ENCODE data around the gene THEMIS. TPM values are rescaled to one million over a fixed set of nuclear protein-coding genes. Genes with fewer than 3 reads are reported as not detected.

Gene THEMIS
- total and polyA plus RNA-seq, 2 of the 4 experiments (the other 2 are of a cell fraction), result not detected

- H4K91ac ChIP-seq (ENCODE audit: insufficient read depth, low read depth, low read length), result no peak overlapping the region
- H3K4ac ChIP-seq (ENCODE audit: low read depth, low read length), result no peak overlapping the region
- ChIA-PET POLR2A (ENCODE audit: unreplicated experiment) (no interaction called here), CTCF (no interaction called here)
- no peaks in the 10 kb centered on the region for H4K20me1 ChIP-seq (ENCODE audit: insufficient read depth, low read length)
- BruUV-seq (replicated peaks), result no TSS peak
- H2AFZ ChIP-seq (replicated peaks; ENCODE audit: low read length, poor library complexity), result no peak overlapping the region
- no peaks in the 10 kb centered on the region for H3K4me1 ChIP-seq (ENCODE audit: control insufficient read depth, insufficient read depth, low read length)
- no peak overlapping the region for H2AK9ac ChIP-seq (replicated peaks; ENCODE audit: low read depth, low read length, poor library complexity)
- no peaks in the 10 kb centered on the region for H3K36me3 ChIP-seq (ENCODE audit: control insufficient read depth, insufficient read depth, low read length)
- no peak overlapping the region for H3K18ac ChIP-seq (ENCODE audit: low read depth, low read length)
- H4K5ac ChIP-seq (ENCODE audit: low read depth, low read length), result no peak overlapping the region
- ATAC-seq (ENCODE audit: low read depth), result no peak
- H3K4me2 ChIP-seq (ENCODE audit: low read depth, low read length), result no peak overlapping the region
- H2BK20ac ChIP-seq (ENCODE audit: low read depth, low read length), result no peak overlapping the region
- intact Hi-C loops (cut with micrococcal nuclease) (no loop called here), dilution Hi-C loops (cut with HindIII; ENCODE audit: low sequenced_read_pairs, unreplicated experiment) (no loop called here), in situ Hi-C loops (cut with MboI; ENCODE audit: low sequenced_read_pairs) (no loop called here)
- no peak overlapping the region for H2AK5ac ChIP-seq (ENCODE audit: low read depth, low read length)
- H2BK120ac ChIP-seq (ENCODE audit: low read depth, low read length), result no peak overlapping the region
- no peaks in the 10 kb centered on the region; the same call in 1 of the 2 replicates for H3K9me3 ChIP-seq (ENCODE audit: control insufficient read depth, insufficient read depth, low read length)
- no peak overlapping the region for H3K56ac ChIP-seq (ENCODE audit: extremely low read depth, insufficient read depth, low read length)
- H3K14ac ChIP-seq (replicated peaks; ENCODE audit: low read depth, low read length), result no peak overlapping the region
- H3K4me3 ChIP-seq (ENCODE audit: insufficient read depth, low read depth, low read length), result no peak overlapping the region
- TF ChIP-seq ELK1 (IDR thresholded peaks at IDR 0.05; ENCODE audit: borderline replicate concordance, low read depth, low read length) (no peak), POLR2A (IDR thresholded peaks at IDR 0.05; ENCODE audit: low read depth, low read length) (no peak), CTCF (conservative IDR thresholded peaks at IDR 0.05; ENCODE audit: low read depth, low read length) (no peak), MXI1 (IDR thresholded peaks at IDR 0.05; ENCODE audit: borderline replicate concordance, low read depth, low read length) (no peak), CEBPB (IDR thresholded peaks at IDR 0.05; ENCODE audit: low read depth, low read length) (no peak), BHLHE40 (IDR thresholded peaks at IDR 0.05; ENCODE audit: low read depth, low read length) (no peak), MAZ (IDR thresholded peaks at IDR 0.05; ENCODE audit: borderline replicate concordance, low read depth, low read length) (no peak), MAFK (IDR thresholded peaks at IDR 0.05; ENCODE audit: low read depth, low read length) (no peak), RCOR1 (IDR thresholded peaks at IDR 0.05; ENCODE audit: insufficient replicate concordance, low read length) (no peak)
- no peak overlapping the region for H3K9ac ChIP-seq (ENCODE audit: low read depth, low read length)
- WGBS, 2 experiments (ENCODE audit: extremely low coverage in 2 of 2, insufficient read length in 1 of 2), result no CpG with 5 or more reads among the region's 1 CpG
- H3K9me1 ChIP-seq (ENCODE audit: insufficient read depth, low read length), result no peaks in the 10 kb centered on the region
- H3K27me3 ChIP-seq (ENCODE audit: control insufficient read depth, insufficient read depth, low read length), result peaks cover 9% of the 10 kb centered on the region; the same call in 1 of the 2 replicates
- H2BK5ac ChIP-seq (ENCODE audit: low read depth, low read length, poor library complexity, severe bottlenecking), result no peak overlapping the region
- H3K79me1 ChIP-seq (ENCODE audit: low read depth in 1 of 2, low read length in 2 of 2), result no peaks in the 10 kb centered on the region
- H4K8ac ChIP-seq (ENCODE audit: low read depth in 2 of 2, low read length in 2 of 2), result no peak overlapping the region
- H3K23ac ChIP-seq (ENCODE audit: low read depth, low read length), result no peak overlapping the region
- no peak for DNase-seq
- no peak overlapping the region for H3K27ac ChIP-seq (ENCODE audit: insufficient read depth, low read length)
- H2BK15ac ChIP-seq (ENCODE audit: low read depth, low read length), result no peak overlapping the region
These were observed 107.5 kb downstream of the THEMIS start for GRCh38 chr6:127793396-127793795.

All from IMR-90 (cell line).